ENCODE measurements around the gene CEMIP. TPM values are rescaled to one million over a fixed set of nuclear protein-coding genes. Genes with fewer than 3 reads are reported as not detected.

The CEMIP gene
- polyA plus RNA-seq, 1 donor (not counting 4 experiments of a cell fraction or from before 2014, with no cell fraction given) = 2.3 TPM

DNA sequence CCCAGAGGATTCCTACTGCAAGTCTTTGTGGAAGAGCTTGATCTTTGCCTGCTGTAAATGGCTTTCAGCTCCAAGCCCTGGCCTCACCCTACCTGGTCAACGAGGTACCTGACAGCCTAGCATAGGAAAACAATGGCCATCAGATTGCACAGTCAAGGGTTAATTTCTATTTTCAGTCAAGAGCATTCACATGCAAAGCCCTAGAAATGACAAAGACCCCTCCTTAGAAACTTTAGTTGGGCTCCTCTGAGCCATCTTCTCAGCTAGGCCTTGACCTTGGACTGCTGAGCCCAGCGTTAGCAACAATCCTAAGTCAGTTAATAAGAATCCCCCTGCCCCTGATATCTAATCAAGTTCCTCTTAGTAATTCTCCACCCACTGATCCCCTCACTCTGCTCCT is 192.0 kb downstream of the CEMIP start:
- no peak for TF ChIP-seq CTCF (optimal IDR thresholded peaks at IDR 0.05 in 1 of 3, IDR thresholded peaks at IDR 0.05 in 1 of 3, conservative IDR thresholded peaks at IDR 0.05 in 1 of 3; ENCODE audit: extremely low read depth in 1 of 3, insufficient read depth in 2 of 3, low read length in 3 of 3)
- no peak for TF ChIP-seq EZH2 (IDR thresholded peaks at IDR 0.05; ENCODE audit: low read length)
- Histone ChIP-seq H3K4me2 (ENCODE audit: control insufficient read depth, extremely low read depth, insufficient read depth, low read depth, low read length) (no peak overlapping the region), H3K27ac (ENCODE audit: control insufficient read depth, insufficient read depth, low read length) (no peak overlapping the region), H3K36me3 (ENCODE audit: control insufficient read depth in 2 of 2, extremely low read depth in 1 of 2, insufficient read depth in 2 of 2, low read length in 2 of 2) (peaks cover 2 to 9% of the 10 kb centered on the region in 2 experiments), H3K9ac (ENCODE audit: control insufficient read depth, extremely low read depth, insufficient read depth, low read length) (no peak overlapping the region), H3K79me2 (ENCODE audit: control insufficient read depth, insufficient read depth, low read length) (peaks cover 4% of the 10 kb centered on the region), H3K4me1 (ENCODE audit: control insufficient read depth, extremely low read depth, insufficient read depth, low read length) (peaks cover 9% of the 10 kb centered on the region), H4K20me1 (ENCODE audit: control insufficient read depth, extremely low read depth, insufficient read depth, low read length) (no peaks in the 10 kb centered on the region), H3K27me3 (ENCODE audit: control insufficient read depth, extremely low read depth, insufficient read depth, low read length) (no peaks in the 10 kb centered on the region), H3K9me3 (ENCODE audit: control insufficient read depth, low read depth, low read length) (no peaks in the 10 kb centered on the region), H2AFZ (ENCODE audit: control insufficient read depth, low read length) (no peak overlapping the region), H3K4me3 (ENCODE audit: control insufficient read depth in 2 of 3, extremely low read depth in 1 of 3, insufficient read depth in 2 of 3, low read depth in 1 of 3, low read length in 3 of 3) (no peak overlapping the region), H3K9me1 (ENCODE audit: control insufficient read depth, extremely low read depth, insufficient read depth, low read length) (no peaks in the 10 kb centered on the region)
- DNase-seq (ENCODE audit: low read depth, low spot score) (no peak), FAIRE-seq (no peak)
- dilution Hi-C loops (cut with MboI; ENCODE audit: extremely low pct_ligation_motif_present, low sequenced_read_pairs) = no loop called here

GRCh38 chr15:80972276-80972675 is 193.1 kb downstream of the CEMIP start:
- Histone ChIP-seq H3K27ac (ENCODE audit: control insufficient read depth, insufficient read depth, low read length) (no peak overlapping the region), H3K4me3 (ENCODE audit: control insufficient read depth in 2 of 3, extremely low read depth in 1 of 3, insufficient read depth in 2 of 3, low read depth in 1 of 3, low read length in 3 of 3) (no peak overlapping the region), H4K20me1 (ENCODE audit: control insufficient read depth, extremely low read depth, insufficient read depth, low read length) (peaks cover 4% of the 10 kb centered on the region), H3K27me3 (ENCODE audit: control insufficient read depth, extremely low read depth, insufficient read depth, low read length) (no peaks in the 10 kb centered on the region), H3K9me3 (ENCODE audit: control insufficient read depth, low read depth, low read length) (no peaks in the 10 kb centered on the region), H3K36me3 (ENCODE audit: control insufficient read depth in 2 of 2, extremely low read depth in 1 of 2, insufficient read depth in 2 of 2, low read length in 2 of 2) (peaks cover 2 to 12% of the 10 kb centered on the region in 2 experiments), H3K9me1 (ENCODE audit: control insufficient read depth, extremely low read depth, insufficient read depth, low read length) (no peaks in the 10 kb centered on the region), H3K4me1 (ENCODE audit: control insufficient read depth, extremely low read depth, insufficient read depth, low read length) (peaks cover 9% of the 10 kb centered on the region), H3K9ac (ENCODE audit: control insufficient read depth, extremely low read depth, insufficient read depth, low read length) (no peak overlapping the region), H3K4me2 (ENCODE audit: control insufficient read depth, extremely low read depth, insufficient read depth, low read depth, low read length) (no peak overlapping the region), H3K79me2 (ENCODE audit: control insufficient read depth, insufficient read depth, low read length) (peaks cover 12% of the 10 kb centered on the region), H2AFZ (ENCODE audit: control insufficient read depth, low read length) (no peak overlapping the region)
- dilution Hi-C loops (cut with MboI; ENCODE audit: extremely low pct_ligation_motif_present, low sequenced_read_pairs) = no loop called here
- DNase-seq (ENCODE audit: low read depth, low spot score) = no peak
- TF ChIP-seq EZH2 (IDR thresholded peaks at IDR 0.05; ENCODE audit: low read length) = no peak
- TF ChIP-seq CTCF (optimal IDR thresholded peaks at IDR 0.05 in 1 of 3, IDR thresholded peaks at IDR 0.05 in 1 of 3, conservative IDR thresholded peaks at IDR 0.05 in 1 of 3; ENCODE audit: extremely low read depth in 1 of 3, insufficient read depth in 2 of 3, low read length in 3 of 3) = no peak
- FAIRE-seq = no peak

Data from keratinocyte (primary cell).